NCI-H2171 treated with DMSO at 0.1 percent for 48 hours (cell line): ENCODE measurements around the gene PCMT1.
"Not testable (repeated sequence)": the region's sequence is repeated elsewhere in the genome, so short reads cannot be mapped to it uniquely, and the experiment has no call there.

Source experiments
- DNase-seq: peaks from one replicate; lab custom pipeline; 2025; lab: John Stamatoyannopoulos, UW

The PCMT1 gene

GRCh38 chr6:149750136-149750609, 632 bp downstream of the PCMT1 start:
- peak; percentile 74 for DNase-seq

GRCh38 chr6:149751239-149751638, 1.7 kb downstream of the PCMT1 start:
- no peak for DNase-seq

GRCh38 chr6:149751920-149752319, 2.4 kb downstream of the PCMT1 start:
- DNase-seq, result not testable (repeated sequence)

- DNase-seq, result no peak
These were observed 3.2 kb downstream of the PCMT1 start for GRCh38 chr6:149752600-149753373.

- DNase-seq, result not testable (repeated sequence)
These were observed 3.8 kb downstream of the PCMT1 start for GRCh38 chr6:149753374-149753637.

- no peak for DNase-seq
These were observed 5.0 kb downstream of the PCMT1 start for GRCh38 chr6:149754548-149754947.

GRCh38 chr6:149755300-149756260, 6.0 kb downstream of the PCMT1 start:
- DNase-seq, result no peak

- DNase-seq, result no peak
These were observed 6.7 kb downstream of the PCMT1 start for GRCh38 chr6:149756261-149756636.

GRCh38 chr6:149761438-149761837, 11.9 kb downstream of the PCMT1 start:
- DNase-seq, result no peak

- DNase-seq, result no peak
These were observed 14.3 kb downstream of the PCMT1 start for GRCh38 chr6:149763866-149764265.

- DNase-seq, result no peak
These were observed 16.7 kb downstream of the PCMT1 start for GRCh38 chr6:149766156-149766769.

GRCh38 chr6:149769676-149770075, 20.1 kb downstream of the PCMT1 start:
- DNase-seq, result no peak

GRCh38 chr6:149771185-149771584, 21.6 kb downstream of the PCMT1 start:
- no peak for DNase-seq

- DNase-seq, result no peak
These were observed 22.4 kb downstream of the PCMT1 start for GRCh38 chr6:149771925-149772324.

GRCh38 chr6:149777624-149778023, 28.1 kb downstream of the PCMT1 start:
- no peak for DNase-seq

GRCh38 chr6:149779644-149779963, 30.1 kb downstream of the PCMT1 start:
- no peak for DNase-seq

GRCh38 chr6:149781715-149782114, 32.2 kb downstream of the PCMT1 start:
- DNase-seq, result no peak

GRCh38 chr6:149782337-149782736, 32.8 kb downstream of the PCMT1 start:
- DNase-seq, result peak; percentile 6

GRCh38 chr6:149783551-149783950, 34.0 kb downstream of the PCMT1 start:
- no peak for DNase-seq

GRCh38 chr6:149806127-149806526, 56.6 kb downstream of the PCMT1 start:
- DNase-seq, result no peak

GRCh38 chr6:149809798-149810197, 60.3 kb downstream of the PCMT1 start:
- DNase-seq, result no peak

- no peak for DNase-seq
These were observed 63.8 kb downstream of the PCMT1 start for GRCh38 chr6:149813351-149813750.

- DNase-seq, result no peak
These were observed 66.2 kb downstream of the PCMT1 start for GRCh38 chr6:149815788-149816187.
